DOHH2 (cell line): ENCODE data around the gene EML3.

Experiments
- H3F3A ChIP-seq: fragments of 200-600 bp; sonication (generic), shearing (Covaris generic); 2 replicates; pipeline ENCODE4 v1.6.0; 2016; ENCODE audit warnings: antibody characterized with exemption, mild to moderate bottlenecking; ENCODE audit not compliant: control insufficient read depth, insufficient read depth
- H3K27ac ChIP-seq: fragments of 200-600 bp; sonication (generic); 2 replicates; pipeline ENCODE4 v1.5.1; 2014; ENCODE audit warnings: low read depth, mild to moderate bottlenecking, low read length, moderate library complexity
- H3K27me3 ChIP-seq: fragments of 200-600 bp; sonication (generic); 2 replicates; pipeline ENCODE4 v1.6.1; 2014; ENCODE audit warnings: mild to moderate bottlenecking, low read length, mixed read lengths; ENCODE audit not compliant: control insufficient read depth
- H3K36me3 ChIP-seq: fragments of 200-600 bp; sonication (generic); 2 replicates; pipeline ENCODE4 v1.6.1; 2014; ENCODE audit warnings: mild to moderate bottlenecking, low read length, moderate library complexity, mixed read lengths; ENCODE audit not compliant: control insufficient read depth
- H3K4me1 ChIP-seq: fragments of 200-600 bp; sonication (generic); 2 replicates; pipeline ENCODE4 v1.6.1; 2014; ENCODE audit warnings: mild to moderate bottlenecking, low read length, mixed read lengths; ENCODE audit not compliant: control insufficient read depth
- H3K4me2 ChIP-seq: fragments of 200-600 bp; sonication (generic); 2 replicates; pipeline ENCODE4 v1.6.0; 2014; ENCODE audit warnings: mild to moderate bottlenecking, low read length, moderate library complexity
- H3K4me3 ChIP-seq: fragments of 200-600 bp; sonication (generic); 2 replicates; pipeline ENCODE4 v1.5.1; 2014; ENCODE audit warnings: mild to moderate bottlenecking, low read length, mixed read lengths
- H3K79me2 ChIP-seq: fragments of 200-600 bp; sonication (generic); 2 replicates; pipeline ENCODE4 v1.6.1; 2014; ENCODE audit warnings: mild to moderate bottlenecking, low read length, mixed read lengths; ENCODE audit not compliant: control insufficient read depth
- H3K9me2 ChIP-seq: fragments of 200-600 bp; sonication (generic); replicated peaks from 2 replicates; pipeline ENCODE4 v1.6.1; 2014; ENCODE audit warnings: mild to moderate bottlenecking, low read length, mixed read lengths; ENCODE audit not compliant: control insufficient read depth
- H3K9me3 ChIP-seq: fragments of 200-600 bp; sonication (generic); 2 replicates; pipeline ENCODE4 v1.6.1; 2014; ENCODE audit warnings: antibody characterized with exemption, low read length, mixed read lengths; ENCODE audit not compliant: control insufficient read depth, insufficient read depth
- H4K20me1 ChIP-seq: fragments of 200-600 bp; sonication (generic); 2 replicates; pipeline ENCODE4 v1.6.0; 2014; ENCODE audit warnings: low read depth, mild to moderate bottlenecking, antibody characterized with exemption, low read length, moderate library complexity; ENCODE audit not compliant: control insufficient read depth, insufficient read depth
- CTCF ChIP-seq: fragments of 200-600 bp; sonication (generic); IDR thresholded peaks from one replicate; pipeline ENCODE4 v1.5.1; 2014; ENCODE audit warnings: antibody characterized with exemption, mild to moderate bottlenecking, low read depth, low read length; ENCODE audit not compliant: poor library complexity, severe bottlenecking
- EZH2phosphoT487 ChIP-seq: fragments of 200-600 bp; sonication (generic); IDR thresholded peaks from 2 replicates; pipeline ENCODE4 v1.6.1; 2017; ENCODE audit warnings: borderline replicate concordance, mild to moderate bottlenecking, antibody characterized with exemption, low read length, moderate library complexity, mixed read lengths

Gene EML3

GRCh38 chr11:62580959-62581715 lies 31.4 kb downstream of the EML3 start:
- H3K36me3 ChIP-seq, result peaks cover 72% of the 10 kb centered on the region
- no peak overlapping the region for H3K4me3 ChIP-seq
- H3F3A ChIP-seq, result peaks cover 4% of the 10 kb centered on the region
- H4K20me1 ChIP-seq, result no peaks in the 10 kb centered on the region
- H3K9me3 ChIP-seq, result no peaks in the 10 kb centered on the region
- peaks cover 30% of the 10 kb centered on the region for H3K79me2 ChIP-seq
- no peaks in the 10 kb centered on the region for H3K27me3 ChIP-seq
- TF ChIP-seq EZH2phosphoT487 (no peak), CTCF (no peak)
- H3K4me2 ChIP-seq, result no peak overlapping the region
- no peaks in the 10 kb centered on the region for H3K9me2 ChIP-seq
- no peak overlapping the region for H3K27ac ChIP-seq
- H3K4me1 ChIP-seq, result no peaks in the 10 kb centered on the region

GRCh38 chr11:62579252-62579651 lies 33.3 kb downstream of the EML3 start:
- no peaks in the 10 kb centered on the region for H3K9me2 ChIP-seq
- no peaks in the 10 kb centered on the region for H4K20me1 ChIP-seq
- no peak for TF ChIP-seq CTCF
- no peak for TF ChIP-seq EZH2phosphoT487
- peaks cover 16% of the 10 kb centered on the region for H3K4me1 ChIP-seq
- H3K9me3 ChIP-seq, result no peaks in the 10 kb centered on the region
- H3K27ac ChIP-seq, result no peak overlapping the region
- no peak overlapping the region for H3K4me2 ChIP-seq
- peaks cover 78% of the 10 kb centered on the region for H3K36me3 ChIP-seq
- peaks cover 35% of the 10 kb centered on the region for H3K79me2 ChIP-seq
- no peak overlapping the region for H3K4me3 ChIP-seq
- H3F3A ChIP-seq, result peaks cover 9% of the 10 kb centered on the region
- no peaks in the 10 kb centered on the region for H3K27me3 ChIP-seq

GRCh38 chr11:62578541-62578940 lies 34.0 kb downstream of the EML3 start:
- TF ChIP-seq CTCF (no peak), EZH2phosphoT487 (no peak)
- no peak overlapping the region for H3K27ac ChIP-seq
- H3K4me1 ChIP-seq, result peaks cover 16% of the 10 kb centered on the region
- H3K4me3 ChIP-seq, result no peak overlapping the region
- H3K36me3 ChIP-seq, result peaks cover 74% of the 10 kb centered on the region
- H3F3A ChIP-seq, result peaks cover 9% of the 10 kb centered on the region
- H3K79me2 ChIP-seq, result peaks cover 31% of the 10 kb centered on the region
- H3K9me2 ChIP-seq, result no peaks in the 10 kb centered on the region
- H3K9me3 ChIP-seq, result no peaks in the 10 kb centered on the region
- H3K4me2 ChIP-seq, result no peak overlapping the region
- no peaks in the 10 kb centered on the region for H3K27me3 ChIP-seq
- H4K20me1 ChIP-seq, result no peaks in the 10 kb centered on the region
